HepG2 (cell line): Measurements from ENCODE around the gene TPX2. TPM values are rescaled to one million over a fixed set of nuclear protein-coding genes. Genes with fewer than 3 reads are reported as not detected.

Experiments used
- AGO1 ChIP-seq: fragments of 200-400 bp; formaldehyde crosslinking; IDR thresholded peaks from 2 replicates; pipeline ENCODE4 v1.6.1; 2017; ENCODE audit warnings: mild to moderate bottlenecking, low read depth, low read length, moderate library complexity; ENCODE audit not compliant: poor library complexity, severe bottlenecking
- ATF1 ChIP-seq: IDR thresholded peaks from 2 replicates; pipeline ENCODE4 v1.6.1; 2016; ENCODE audit warnings: mild to moderate bottlenecking, control low read depth
- FOSL2 ChIP-seq: sonication (generic); formaldehyde crosslinking; IDR thresholded peaks from 2 replicates; pipeline ENCODE4 v1.4.0; 2020; ENCODE audit warnings: missing genetic modification reagents
- GATAD2A ChIP-seq: IDR thresholded peaks from 2 replicates; pipeline ENCODE4 v1.6.1; 2016
- GLI4 ChIP-seq: sonication (generic); formaldehyde crosslinking; IDR thresholded peaks from 2 replicates; pipeline ENCODE4 v1.5.1; 2020; ENCODE audit warnings: missing genetic modification reagents, mild to moderate bottlenecking, moderate library complexity, borderline replicate concordance
- IKZF4 ChIP-seq: sonication (generic); formaldehyde crosslinking; IDR thresholded peaks from 2 replicates; pipeline ENCODE4 v1.5.1; 2020; ENCODE audit warnings: borderline replicate concordance, mild to moderate bottlenecking, low read depth, missing genetic modification reagents; ENCODE audit errors: not compliant biosample characterization
- KDM5B ChIP-seq: sonication (generic); formaldehyde crosslinking; IDR thresholded peaks from 2 replicates; pipeline ENCODE4 v1.4.0; 2020; ENCODE audit warnings: missing genetic modification reagents, mild to moderate bottlenecking, borderline replicate concordance
- MAFG ChIP-seq: sonication (generic); formaldehyde crosslinking; IDR thresholded peaks from 2 replicates; pipeline ENCODE4 v1.5.1; 2020; ENCODE audit warnings: mild to moderate bottlenecking, missing genetic modification reagents
- MIER2 ChIP-seq: IDR thresholded peaks from 2 replicates; pipeline ENCODE4 v1.6.1; 2016; ENCODE audit warnings: missing biosample characterization, missing genetic modification reagents
- NR2F6 ChIP-seq, 2 experiments: IDR thresholded peaks; 2 replicates each; pipeline ENCODE4 v1.6.1; 2016; ENCODE audit warnings: antibody characterized with exemption in 1 of 2, mild to moderate bottlenecking in 1 of 2
- POGZ ChIP-seq: sonication (generic); formaldehyde crosslinking; IDR thresholded peaks from 2 replicates; pipeline ENCODE4 v1.4.0; 2020; ENCODE audit warnings: mild to moderate bottlenecking, missing genetic modification reagents
- RARA ChIP-seq: IDR thresholded peaks from 2 replicates; pipeline ENCODE4 v1.6.1; 2016; ENCODE audit warnings: missing genetic modification reagents, missing compliant biosample characterization
- RFX5 ChIP-seq: IDR thresholded peaks from 2 replicates; pipeline ENCODE4 v1.6.1; 2011; ENCODE audit warnings: low read depth, low read length, improper control_type of control experiment
- SAP130 ChIP-seq: IDR thresholded peaks from 2 replicates; pipeline ENCODE4 v1.6.1; 2016; ENCODE audit warnings: low read depth
- SNAI1 ChIP-seq: sonication (generic); formaldehyde crosslinking; IDR thresholded peaks from 2 replicates; pipeline ENCODE4 v1.5.0; 2020; ENCODE audit warnings: mild to moderate bottlenecking, missing genetic modification reagents, borderline replicate concordance
- SYNCRIP ChIP-seq: fragments of 200-400 bp; formaldehyde crosslinking; IDR thresholded peaks from 2 replicates; pipeline ENCODE4 v1.6.1; 2018; ENCODE audit warnings: mild to moderate bottlenecking, low read depth, low read length; ENCODE audit not compliant: insufficient read depth
- TGIF2 ChIP-seq: IDR thresholded peaks from 2 replicates; pipeline ENCODE4 v1.6.1; 2016; ENCODE audit warnings: control low read depth, missing compliant biosample characterization
- ZFX ChIP-seq: sonication (generic); formaldehyde crosslinking; IDR thresholded peaks from 2 replicates; pipeline ENCODE4 v1.4.0; 2020; ENCODE audit warnings: mild to moderate bottlenecking, low read depth, missing genetic modification reagents, moderate library complexity
- ZNF335 ChIP-seq: sonication (generic); formaldehyde crosslinking; IDR thresholded peaks from 2 replicates; pipeline ENCODE4 v1.4.0; 2020; ENCODE audit warnings: missing genetic modification reagents
- ZNF614 ChIP-seq: IDR thresholded peaks from 2 replicates; pipeline ENCODE4 v1.6.1; 2018; ENCODE audit warnings: missing biosample characterization, missing genetic modification reagents, inconsistent platforms, borderline replicate concordance
- ZNF709 ChIP-seq: sonication (generic); formaldehyde crosslinking; IDR thresholded peaks from 2 replicates; pipeline ENCODE4 v1.5.0; 2020; ENCODE audit warnings: mild to moderate bottlenecking, missing genetic modification reagents
- ZNF724P ChIP-seq: sonication (generic); formaldehyde crosslinking; IDR thresholded peaks from 2 replicates; pipeline ENCODE4 v1.8.0; 2022; ENCODE audit warnings: missing genetic modification reagents, borderline replicate concordance
- ZNF878 ChIP-seq: sonication (generic); formaldehyde crosslinking; IDR thresholded peaks from 2 replicates; pipeline ENCODE4 v1.8.1; 2023; ENCODE audit warnings: mild to moderate bottlenecking, missing genetic modification reagents, moderate library complexity
- ZSCAN29 ChIP-seq: sonication (generic); formaldehyde crosslinking; conservative IDR thresholded peaks from 2 replicates; pipeline ENCODE4 v1.4.0; 2020; ENCODE audit warnings: mild to moderate bottlenecking, missing genetic modification reagents
- polyA plus RNA-seq, 8 experiments: library from polyadenylated mRNA; depleted of rRNA in 3 of 8; stranded (reverse) in 7 of 8; unstranded in 1 of 8; fragments of >200 nt; fragmentation: Illumina TruSeq in 4 of 8; extraction: Trizol in 4 of 8; gene quantifications; 2 replicates each; pipeline versions ENCODE4 v1.2.1 to v1.2.3, GENCODE V29; 2011 to 2016; ENCODE audit warnings: low read depth in 4 of 8, missing spikeins in 1 of 8, mixed read lengths in 1 of 8; ENCODE audit not compliant: insufficient read depth in 1 of 8
- total RNA-seq, 5 experiments: library from RNA; depleted of rRNA; stranded (reverse); fragments of >200 nt; fragmentation: Illumina TruSeq; extraction: Trizol; gene quantifications; 2 replicates each; pipeline ENCODE4 v1.2.3, GENCODE V29; 2016; ENCODE audit warnings: low read depth in 1 of 5
- TF ChIP-seq, protein P1 (sequence below): IDR thresholded peaks from 2 replicates; pipeline ENCODE4 v1.4.0; 2020; ENCODE audit warnings: mild to moderate bottlenecking, missing genetic modification reagents
- TF ChIP-seq, protein P2 (sequence below): sonication (generic); formaldehyde crosslinking; IDR thresholded peaks from 2 replicates; pipeline ENCODE4 v1.4.0; 2020; ENCODE audit warnings: mild to moderate bottlenecking, missing genetic modification reagents
- TF ChIP-seq, protein P3 (sequence below): IDR thresholded peaks from 2 replicates; pipeline ENCODE4 v1.6.1; 2012; ENCODE audit warnings: low read depth, low read length, improper control_type of control experiment

The TPX2 gene
- total and polyA plus RNA-seq, 2 of the 13 experiments (the other 11 are each of a cell fraction or from before 2014, with no cell fraction given) = 34.3 to 124 TPM

DNA sequence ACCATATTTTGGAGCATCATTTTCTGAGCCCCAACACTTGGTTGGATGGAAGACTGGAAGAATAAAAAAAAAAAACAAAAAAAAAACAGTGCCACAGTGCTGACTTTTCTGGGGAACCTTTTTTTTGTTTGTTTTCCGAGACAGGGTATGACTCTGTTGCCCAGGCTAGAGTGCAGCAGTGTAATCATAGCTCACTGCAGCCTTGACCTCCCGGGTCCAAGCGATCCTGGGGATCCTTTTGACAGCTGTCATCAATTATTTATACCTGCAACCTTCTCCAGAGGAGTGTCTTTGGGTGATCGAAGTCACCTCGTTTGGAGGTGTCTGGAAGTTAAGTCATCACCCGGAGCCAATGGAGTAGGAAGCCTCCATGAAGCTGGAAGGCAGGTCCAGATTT lies 7.8 kb upstream of the TPX2 start (continued):
- TF ChIP-seq, protein P1, sequence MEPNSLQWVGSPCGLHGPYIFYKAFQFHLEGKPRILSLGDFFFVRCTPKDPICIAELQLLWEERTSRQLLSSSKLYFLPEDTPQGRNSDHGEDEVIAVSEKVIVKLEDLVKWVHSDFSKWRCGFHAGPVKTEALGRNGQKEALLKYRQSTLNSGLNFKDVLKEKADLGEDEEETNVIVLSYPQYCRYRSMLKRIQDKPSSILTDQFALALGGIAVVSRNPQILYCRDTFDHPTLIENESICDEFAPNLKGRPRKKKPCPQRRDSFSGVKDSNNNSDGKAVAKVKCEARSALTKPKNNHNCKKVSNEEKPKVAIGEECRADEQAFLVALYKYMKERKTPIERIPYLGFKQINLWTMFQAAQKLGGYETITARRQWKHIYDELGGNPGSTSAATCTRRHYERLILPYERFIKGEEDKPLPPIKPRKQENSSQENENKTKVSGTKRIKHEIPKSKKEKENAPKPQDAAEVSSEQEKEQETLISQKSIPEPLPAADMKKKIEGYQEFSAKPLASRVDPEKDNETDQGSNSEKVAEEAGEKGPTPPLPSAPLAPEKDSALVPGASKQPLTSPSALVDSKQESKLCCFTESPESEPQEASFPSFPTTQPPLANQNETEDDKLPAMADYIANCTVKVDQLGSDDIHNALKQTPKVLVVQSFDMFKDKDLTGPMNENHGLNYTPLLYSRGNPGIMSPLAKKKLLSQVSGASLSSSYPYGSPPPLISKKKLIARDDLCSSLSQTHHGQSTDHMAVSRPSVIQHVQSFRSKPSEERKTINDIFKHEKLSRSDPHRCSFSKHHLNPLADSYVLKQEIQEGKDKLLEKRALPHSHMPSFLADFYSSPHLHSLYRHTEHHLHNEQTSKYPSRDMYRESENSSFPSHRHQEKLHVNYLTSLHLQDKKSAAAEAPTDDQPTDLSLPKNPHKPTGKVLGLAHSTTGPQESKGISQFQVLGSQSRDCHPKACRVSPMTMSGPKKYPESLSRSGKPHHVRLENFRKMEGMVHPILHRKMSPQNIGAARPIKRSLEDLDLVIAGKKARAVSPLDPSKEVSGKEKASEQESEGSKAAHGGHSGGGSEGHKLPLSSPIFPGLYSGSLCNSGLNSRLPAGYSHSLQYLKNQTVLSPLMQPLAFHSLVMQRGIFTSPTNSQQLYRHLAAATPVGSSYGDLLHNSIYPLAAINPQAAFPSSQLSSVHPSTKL = 0 out of 2 replicates have a peak, but pooled peaks have one; percentile 42
- TF ChIP-seq KDM5B (CRISPR knock-in tag) (0 out of 2 replicates have a peak, but pooled peaks have one; percentile 7), ZSCAN29 (CRISPR knock-in tag) (no peak), RFX5 (0 out of 2 replicates have a peak, but pooled peaks have one; percentile 10), MIER2 (CRISPR knock-in tag) (no peak), POGZ (no peak), ZNF878 (no peak), ZNF724P (CRISPR knock-in tag) (no peak), GATAD2A (CRISPR knock-in tag) (peak; percentile 60; the same call in 1 of the 2 replicates), SYNCRIP (no peak), ZNF709 (CRISPR knock-in tag) (no peak), ATF1 (CRISPR knock-in tag) (no peak), NR2F6 (IDR thresholded peaks at IDR 0.05) (peak; percentile 70), NR2F6 (CRISPR knock-in tag; IDR thresholded peaks at IDR 0.05) (peak; percentile 88), GLI4 (peak; percentile 63; the same call in 1 of the 2 replicates), IKZF4 (CRISPR knock-in tag) (peak; percentile 64), FOSL2 (peak; percentile 45; the same call in 1 of the 2 replicates), RARA (CRISPR knock-in tag) (peak; percentile 71), MAFG (no peak), ZFX (no peak), SAP130 (CRISPR knock-in tag) (peak; percentile 79), TGIF2 (CRISPR knock-in tag) (peak; percentile 79), AGO1 (no peak), ZNF614 (0 out of 2 replicates have a peak, but pooled peaks have one; percentile 16), ZNF335 (CRISPR knock-in tag) (no peak), SNAI1 (CRISPR knock-in tag) (peak; percentile 80; the same call in 1 of the 2 replicates)
- TF ChIP-seq, protein P2, sequence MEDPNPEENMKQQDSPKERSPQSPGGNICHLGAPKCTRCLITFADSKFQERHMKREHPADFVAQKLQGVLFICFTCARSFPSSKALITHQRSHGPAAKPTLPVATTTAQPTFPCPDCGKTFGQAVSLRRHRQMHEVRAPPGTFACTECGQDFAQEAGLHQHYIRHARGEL (CRISPR knock-in tag) = no peak
- TF ChIP-seq, protein P3, sequence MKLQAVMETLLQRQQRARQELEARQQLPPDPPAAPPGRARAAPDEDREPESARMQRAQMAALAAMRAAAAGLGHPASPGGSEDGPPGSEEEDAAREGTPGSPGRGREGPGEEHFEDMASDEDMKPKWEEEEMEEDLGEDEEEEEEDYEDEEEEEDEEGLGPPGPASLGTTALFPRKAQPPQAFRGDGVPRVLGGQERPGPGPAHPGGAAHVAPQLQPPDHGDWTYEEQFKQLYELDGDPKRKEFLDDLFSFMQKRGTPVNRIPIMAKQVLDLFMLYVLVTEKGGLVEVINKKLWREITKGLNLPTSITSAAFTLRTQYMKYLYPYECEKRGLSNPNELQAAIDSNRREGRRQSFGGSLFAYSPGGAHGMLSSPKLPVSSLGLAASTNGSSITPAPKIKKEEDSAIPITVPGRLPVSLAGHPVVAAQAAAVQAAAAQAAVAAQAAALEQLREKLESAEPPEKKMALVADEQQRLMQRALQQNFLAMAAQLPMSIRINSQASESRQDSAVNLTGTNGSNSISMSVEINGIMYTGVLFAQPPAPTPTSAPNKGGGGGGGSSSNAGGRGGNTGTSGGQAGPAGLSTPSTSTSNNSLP = peak; percentile 33; the same call in 1 of the 2 replicates
